ENCODE measurements around the gene VPS50.

GRCh38 chr7:93232673-93233018, 480 bp downstream of the VPS50 start:
- TF ChIP-seq CTCF (IDR thresholded peaks at IDR 0.05) (no peak), POLR2A (IDR thresholded peaks at IDR 0.05) (no peak)

Data from transverse colon (tissue), 3 donors.